HepG2 (cell line): ENCODE data around the gene VTN. TPM values are rescaled to one million over a fixed set of nuclear protein-coding genes. Genes with fewer than 3 reads are reported as not detected.

ENCODE experiments used
- ATAC-seq: fragments of 200-7000 bp; cut with Tn5 transposase; 3 replicates; pipeline ENCODE4 v1.9.1; 2020; ENCODE audit warnings: mild to moderate bottlenecking, moderate library complexity
- BruUV-seq: library from RNA; stranded (reverse); fragments of 400-500 nt; replicated peaks from 2 replicates; lab custom pipeline; 2021; lab: Mats Ljungman, UMichigan
- CTCF ChIA-PET: fragments of 300-600 bp; formaldehyde crosslinking; extraction: SDS; loops from one replicate; lab custom pipeline; 2021; ENCODE audit warnings: low total read pairs, inconsistent platforms, low intra/inter-chr PET ratio; lab: Yijun Ruan, JAX
- POLR2A ChIA-PET: fragments of 350-600 bp; sonication (Branson Sonifier 250); formaldehyde crosslinking; loops from one replicate; lab custom pipeline; 2020; ENCODE audit warnings: antibody characterized with exemption, inconsistent platforms; lab: Yijun Ruan, JAX
- DNase-seq: peaks from one replicate; pipeline ENCODE4 v3.0.0-alpha.2; 2015; ENCODE audit warnings: low spot score
- FAIRE-seq: peaks from 3 replicates; lab custom pipeline; 2011; peaks lifted over from hg19 to GRCh38; lab: Jason Lieb, UNC
- H2AFZ ChIP-seq: one replicate; pipeline ENCODE4 v1.6.1; 2011; ENCODE audit warnings: low read length, inconsistent platforms
- H3K27ac ChIP-seq: fragments of 300-600 bp; 3 replicates; pipeline ENCODE4 v1.8.0; 2011; ENCODE audit warnings: mixed run types, mild to moderate bottlenecking, mixed read lengths, low read length, inconsistent platforms; ENCODE audit not compliant: insufficient read depth; ENCODE audit errors: extremely low read length
- H3K27me3 ChIP-seq, 2 experiments: fragments of 200-600 bp in 1 of 2; 2 replicates in 1 of 2; 3 replicates in 1 of 2; pipeline versions ENCODE4 v1.6.0 to v1.8.0; 2011; ENCODE audit warnings: low read length in 2 of 2, mild to moderate bottlenecking in 2 of 2, moderate library complexity in 2 of 2, inconsistent platforms in 1 of 2; ENCODE audit not compliant: insufficient read depth in 2 of 2, control insufficient read depth in 1 of 2
- H3K36me3 ChIP-seq, 2 experiments: fragments of 200-600 bp in 1 of 2; replicated peaks in 1 of 2; 2 replicates in 1 of 2; 3 replicates in 1 of 2; pipeline versions ENCODE4 v1.5.1 to v1.8.0; 2011; ENCODE audit warnings: low read length in 2 of 2, inconsistent platforms in 1 of 2; ENCODE audit not compliant: insufficient read depth in 2 of 2, control insufficient read depth in 1 of 2
- H3K4me1 ChIP-seq: 2 replicates; pipeline ENCODE4 v1.5.1; 2012; ENCODE audit warnings: low read length, inconsistent platforms; ENCODE audit not compliant: insufficient read depth
- H3K4me2 ChIP-seq: 2 replicates; pipeline ENCODE4 v1.6.0; 2011; ENCODE audit warnings: low read depth, low read length, inconsistent platforms
- H3K4me3 ChIP-seq, 3 experiments: fragments of 200-600 bp in 1 of 3; sonication (generic), shearing (Covaris generic) in 1 of 3; replicated peaks in 1 of 3; 2 replicates each; pipeline ENCODE4 v1.5.1; 2011 to 2016; ENCODE audit warnings: low read length in 3 of 3, inconsistent platforms in 2 of 3, low read depth in 2 of 3, mild to moderate bottlenecking in 2 of 3, control low read depth in 1 of 3, mixed read lengths in 1 of 3; ENCODE audit not compliant: insufficient read depth in 1 of 3
- H3K79me2 ChIP-seq: one replicate; pipeline ENCODE4 v1.6.1; 2011; ENCODE audit warnings: low read length, inconsistent platforms; ENCODE audit not compliant: insufficient read depth
- H3K9ac ChIP-seq: 2 replicates; pipeline ENCODE4 v1.6.0; 2011; ENCODE audit warnings: mild to moderate bottlenecking, low read depth, low read length, inconsistent platforms; ENCODE audit not compliant: insufficient read depth
- H3K9me3 ChIP-seq: 2 replicates; pipeline ENCODE4 v1.5.1; 2012; ENCODE audit warnings: mild to moderate bottlenecking, low read length
- H4K20me1 ChIP-seq: 2 replicates; pipeline ENCODE4 v1.6.0; 2011; ENCODE audit warnings: inconsistent platforms, mild to moderate bottlenecking, low read length, moderate library complexity; ENCODE audit not compliant: insufficient read depth
- CEBPB ChIP-seq: IDR thresholded peaks from 2 replicates; pipeline ENCODE4 v1.6.1; 2011; ENCODE audit warnings: low read depth, low read length, improper control_type of control experiment, borderline replicate concordance
- CTCF ChIP-seq: sonication (generic); formaldehyde crosslinking; IDR thresholded peaks from 2 replicates; pipeline ENCODE4 v1.5.0; 2020; ENCODE audit warnings: mild to moderate bottlenecking, missing genetic modification reagents, moderate library complexity
- EED ChIP-seq: sonication (generic); formaldehyde crosslinking; IDR thresholded peaks from 2 replicates; pipeline ENCODE4 v1.5.0; 2020; ENCODE audit warnings: mild to moderate bottlenecking, missing genetic modification reagents
- FIP1L1 ChIP-seq: fragments of 200-400 bp; formaldehyde crosslinking; IDR thresholded peaks from 2 replicates; pipeline ENCODE4 v1.6.1; 2018; ENCODE audit warnings: low read depth, mild to moderate bottlenecking, low read length, moderate library complexity, borderline replicate concordance; ENCODE audit not compliant: insufficient read depth
- GPN1 ChIP-seq: sonication (generic); formaldehyde crosslinking; IDR thresholded peaks from 2 replicates; pipeline ENCODE4 v1.5.1; 2020; ENCODE audit warnings: missing genetic modification reagents, borderline replicate concordance
- NCOA2 ChIP-seq: sonication (generic); formaldehyde crosslinking; IDR thresholded peaks from 2 replicates; pipeline ENCODE4 v1.8.0; 2022; ENCODE audit warnings: inconsistent platforms
- NFIB ChIP-seq: sonication (generic); formaldehyde crosslinking; IDR thresholded peaks from 2 replicates; pipeline ENCODE4 v1.9.0; 2021; ENCODE audit warnings: missing genetic modification reagents, mild to moderate bottlenecking, borderline replicate concordance
- POLR2AphosphoS5 ChIP-seq: IDR thresholded peaks from 2 replicates; pipeline ENCODE4 v1.6.1; 2012; ENCODE audit warnings: low read depth, low read length
- RAD21 ChIP-seq: fragments of 450-650 bp; formaldehyde crosslinking; IDR thresholded peaks from 2 replicates; pipeline ENCODE4 v1.5.0; 2020; ENCODE audit warnings: mild to moderate bottlenecking
- RAD51 ChIP-seq: fragments of 450-650 bp; IDR thresholded peaks from 2 replicates; pipeline ENCODE4 v1.6.1; 2016; ENCODE audit warnings: borderline replicate concordance
- STAT5B ChIP-seq: sonication (generic); formaldehyde crosslinking; IDR thresholded peaks from 2 replicates; pipeline ENCODE4 v1.4.0; 2020; ENCODE audit warnings: missing genetic modification reagents
- ZNF33A ChIP-seq: sonication (generic); formaldehyde crosslinking; IDR thresholded peaks from 2 replicates; pipeline ENCODE4 v1.5.1; 2020; ENCODE audit warnings: missing genetic modification reagents, mild to moderate bottlenecking, moderate library complexity, borderline replicate concordance
- ZNF350 ChIP-seq: sonication (generic); formaldehyde crosslinking; IDR thresholded peaks from 2 replicates; pipeline ENCODE4 v1.4.0; 2020; ENCODE audit warnings: mild to moderate bottlenecking, low read depth, missing genetic modification reagents, borderline replicate concordance
- ZNF577 ChIP-seq: sonication (generic); formaldehyde crosslinking; IDR thresholded peaks from 2 replicates; pipeline ENCODE4 v1.4.0; 2020; ENCODE audit warnings: mild to moderate bottlenecking, low read depth, missing genetic modification reagents, borderline replicate concordance
- ZNF7 ChIP-seq: IDR thresholded peaks from 2 replicates; pipeline ENCODE4 v1.6.1; 2016; ENCODE audit warnings: missing biosample characterization, missing genetic modification reagents
- ZSCAN25 ChIP-seq: sonication (generic); formaldehyde crosslinking; IDR thresholded peaks from 2 replicates; pipeline ENCODE4 v1.8.0; 2022; ENCODE audit warnings: mild to moderate bottlenecking, missing genetic modification reagents
- WGBS: methylation state at CpG from one replicate; pipeline ENCODE4 v1.1.6; 2017; ENCODE audit warnings: low lambda C conversion rate; 5-methylcytosine and 5-hydroxymethylcytosine counted together
- in situ Hi-C: cut with HindIII; loops from 2 replicates; pipeline ENCODE4 v1.10.0; 2017; ENCODE audit warnings: low pct_unique_long_range_greater_than_20kb; ENCODE audit not compliant: extremely low pct_ligation_motif_present
- intact Hi-C: fragments of 100-400 bp; cut with micrococcal nuclease; formaldehyde crosslinking; loops from one replicate; pipeline ENCODE4 v1.10.0; 2022; ENCODE audit not compliant: unreplicated experiment
- polyA plus RNA-seq, 8 experiments: library from polyadenylated mRNA; depleted of rRNA in 3 of 8; stranded (reverse) in 7 of 8; unstranded in 1 of 8; fragments of >200 nt; fragmentation: Illumina TruSeq in 4 of 8; extraction: Trizol in 4 of 8; gene quantifications; 2 replicates each; pipeline versions ENCODE4 v1.2.1 to v1.2.3, GENCODE V29; 2011 to 2016; ENCODE audit warnings: low read depth in 4 of 8, missing spikeins in 1 of 8, mixed read lengths in 1 of 8; ENCODE audit not compliant: insufficient read depth in 1 of 8
- total RNA-seq, 5 experiments: library from RNA; depleted of rRNA; stranded (reverse); fragments of >200 nt; fragmentation: Illumina TruSeq; extraction: Trizol; gene quantifications; 2 replicates each; pipeline ENCODE4 v1.2.3, GENCODE V29; 2016; ENCODE audit warnings: low read depth in 1 of 5
- TF ChIP-seq, protein P1 (sequence below): sonication (generic); formaldehyde crosslinking; IDR thresholded peaks from 2 replicates; pipeline ENCODE4 v1.4.0; 2020; ENCODE audit warnings: missing genetic modification reagents

The VTN gene
- total and polyA plus RNA-seq, 2 of the 13 experiments (the other 11 are each of a cell fraction or from before 2014, with no cell fraction given): 108 to 131 TPM

GRCh38 chr17:28370035-28370743 lies at the start of gene VTN (continued):
- TF ChIP-seq ZNF350 (CRISPR knock-in tag) (peak; percentile 91; the same call in 1 of the 2 replicates), CTCF (CRISPR knock-in tag) (peak; percentile 33), NFIB (CRISPR knock-in tag) (no peak), NCOA2 (CRISPR knock-in tag) (peak; percentile 91), ZNF7 (CRISPR knock-in tag) (no peak), ZSCAN25 (CRISPR knock-in tag) (peak; percentile 92), FIP1L1 (no peak), RAD21 (CRISPR knock-in tag) (peak; percentile 17; the same call in 1 of the 2 replicates), POLR2AphosphoS5 (peak; percentile 81)

GRCh38 chr17:28416703-28417311 lies 46.7 kb upstream of the VTN start:
- Histone ChIP-seq H3K4me2 (peak overlapping the region; percentile 65), H3K27me3 (0 out of 5 replicates have a peak, but pooled peaks cover 0 to 7% of the 10 kb centered on the region in 2 experiments), H4K20me1 (no peaks in the 10 kb centered on the region), H3K4me1 (peaks cover 22% of the 10 kb centered on the region), H3K9me3 (no peaks in the 10 kb centered on the region), H3K27ac (no peak overlapping the region), H3K9ac (peak overlapping the region; percentile 4; the same call in 1 of the 2 replicates), H3K4me3 (no peak overlapping the region; a peak in 1 of 6 replicates), H3K36me3 (no peaks in the 10 kb centered on the region), H3K79me2 (no peaks in the 10 kb centered on the region), H2AFZ (peak overlapping the region; percentile 66)
- WGBS: 10% methylated on average over 13 of the region's 13 CpGs
- ATAC-seq (peak; percentile 99), FAIRE-seq (peak; percentile 97), DNase-seq (peak; percentile 87)
- POLR2A ChIA-PET: interaction anchor here (0.6 to 3.7 kb wide), 16 partner anchors 9 to 99 kb away, joined by 3 to 30 read pairs (median 6); partner anchors contain the start of genes IFT20, POLDIP2, SLC46A1 and TNFAIP1
- no TSS peak for BruUV-seq
- intact Hi-C loops (loop anchor here (2.0 to 10.0 kb wide), 2 partner anchors 46 to 182 kb away; partner anchors contain the start of genes SARM1 and VTN), in situ Hi-C loops (no loop called here)
- CTCF ChIA-PET: interaction anchor here (0.6 to 1.7 kb wide), 5 partner anchors 9 to 183 kb away, joined by 3 to 6 read pairs (median 4); partner anchors contain the start of genes SLC46A1 and TMEM97
- TF ChIP-seq RAD51: no peak
- no peak for TF ChIP-seq EED (CRISPR knock-in tag)
- peak; percentile 52; the same call in 1 of the 2 replicates for TF ChIP-seq CEBPB
- TF ChIP-seq, protein P1, sequence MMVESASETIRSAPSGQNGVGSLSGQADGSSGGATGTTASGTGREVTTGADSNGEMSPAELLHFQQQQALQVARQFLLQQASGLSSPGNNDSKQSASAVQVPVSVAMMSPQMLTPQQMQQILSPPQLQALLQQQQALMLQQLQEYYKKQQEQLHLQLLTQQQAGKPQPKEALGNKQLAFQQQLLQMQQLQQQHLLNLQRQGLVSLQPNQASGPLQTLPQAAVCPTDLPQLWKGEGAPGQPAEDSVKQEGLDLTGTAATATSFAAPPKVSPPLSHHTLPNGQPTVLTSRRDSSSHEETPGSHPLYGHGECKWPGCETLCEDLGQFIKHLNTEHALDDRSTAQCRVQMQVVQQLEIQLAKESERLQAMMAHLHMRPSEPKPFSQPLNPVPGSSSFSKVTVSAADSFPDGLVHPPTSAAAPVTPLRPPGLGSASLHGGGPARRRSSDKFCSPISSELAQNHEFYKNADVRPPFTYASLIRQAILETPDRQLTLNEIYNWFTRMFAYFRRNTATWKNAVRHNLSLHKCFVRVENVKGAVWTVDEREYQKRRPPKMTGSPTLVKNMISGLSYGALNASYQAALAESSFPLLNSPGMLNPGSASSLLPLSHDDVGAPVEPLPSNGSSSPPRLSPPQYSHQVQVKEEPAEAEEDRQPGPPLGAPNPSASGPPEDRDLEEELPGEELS (CRISPR knock-in tag): 0 out of 2 replicates have a peak, but pooled peaks have one; percentile 24
- no peak for TF ChIP-seq NFIB (CRISPR knock-in tag)
- no peak for TF ChIP-seq GPN1 (CRISPR knock-in tag)
- TF ChIP-seq ZNF577 (CRISPR knock-in tag): no peak
- no peak for TF ChIP-seq ZNF33A
- 0 out of 2 replicates have a peak, but pooled peaks have one; percentile 11 for TF ChIP-seq STAT5B (CRISPR knock-in tag)
